ENCODE data around the gene AMY2B. TPM values are rescaled to one million over a fixed set of nuclear protein-coding genes. Genes with fewer than 3 reads are reported as not detected.
"Not testable (repeated sequence)": the region's sequence is repeated elsewhere in the genome, so short reads cannot be mapped to it uniquely, and the experiment has no call there.

AMY2B gene
- total and polyA plus RNA-seq, 12 donors, result 6.1 to 118 (median 15.3) TPM

- no peak overlapping the region for H3K27ac ChIP-seq
- no peak for DNase-seq
- no peak for TF ChIP-seq POLR2A (IDR thresholded peaks at IDR 0.05)
- TF ChIP-seq, protein P1, sequence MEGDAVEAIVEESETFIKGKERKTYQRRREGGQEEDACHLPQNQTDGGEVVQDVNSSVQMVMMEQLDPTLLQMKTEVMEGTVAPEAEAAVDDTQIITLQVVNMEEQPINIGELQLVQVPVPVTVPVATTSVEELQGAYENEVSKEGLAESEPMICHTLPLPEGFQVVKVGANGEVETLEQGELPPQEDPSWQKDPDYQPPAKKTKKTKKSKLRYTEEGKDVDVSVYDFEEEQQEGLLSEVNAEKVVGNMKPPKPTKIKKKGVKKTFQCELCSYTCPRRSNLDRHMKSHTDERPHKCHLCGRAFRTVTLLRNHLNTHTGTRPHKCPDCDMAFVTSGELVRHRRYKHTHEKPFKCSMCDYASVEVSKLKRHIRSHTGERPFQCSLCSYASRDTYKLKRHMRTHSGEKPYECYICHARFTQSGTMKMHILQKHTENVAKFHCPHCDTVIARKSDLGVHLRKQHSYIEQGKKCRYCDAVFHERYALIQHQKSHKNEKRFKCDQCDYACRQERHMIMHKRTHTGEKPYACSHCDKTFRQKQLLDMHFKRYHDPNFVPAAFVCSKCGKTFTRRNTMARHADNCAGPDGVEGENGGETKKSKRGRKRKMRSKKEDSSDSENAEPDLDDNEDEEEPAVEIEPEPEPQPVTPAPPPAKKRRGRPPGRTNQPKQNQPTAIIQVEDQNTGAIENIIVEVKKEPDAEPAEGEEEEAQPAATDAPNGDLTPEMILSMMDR (IDR thresholded peaks at IDR 0.05), result no peak
- H3K4me3 ChIP-seq, result no peak overlapping the region
- intact Hi-C loops (cut with DNase I), result no loop called here
- H3K9me3 ChIP-seq (replicated peaks in 1 of 3), result no peaks in the 10 kb centered on the region
- H3K36me3 ChIP-seq (replicated peaks in 1 of 2), result no peaks in the 10 kb centered on the region
- no peaks in the 10 kb centered on the region for H3K4me1 ChIP-seq (replicated peaks in 1 of 2)
- WGBS, 4 donors, result 76 to 88% (median 82%) methylated on average over 3 of the region's 3 CpGs
- H3K27me3 ChIP-seq, result no peaks in the 10 kb centered on the region
Observed at GRCh38 chr1:103583887-103584286, 12.5 kb downstream of the AMY2B start.

DNA sequence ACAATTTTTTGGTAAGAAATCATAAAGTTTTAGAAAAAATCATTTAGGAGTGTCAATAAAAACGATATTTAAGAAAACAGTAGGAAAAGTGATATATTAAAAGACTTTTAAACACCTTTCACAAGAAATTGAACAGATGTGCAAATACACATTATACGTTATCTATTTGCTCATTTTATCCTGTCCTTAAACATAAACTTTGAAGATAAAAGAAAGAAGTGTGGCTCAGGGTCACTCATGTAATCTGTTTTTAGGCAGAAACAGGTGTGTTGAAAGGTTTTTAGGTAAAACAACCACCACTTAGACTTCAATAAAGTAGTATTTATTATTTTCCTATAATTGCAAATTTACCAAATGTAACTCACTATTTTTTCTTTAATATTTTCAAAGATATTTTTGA lies 13.1 kb downstream of the AMY2B start:
- intact Hi-C loops (cut with DNase I), result no loop called here
- Histone ChIP-seq H3K4me3 (no peak overlapping the region), H3K9me3 (replicated peaks in 1 of 3) (no peaks in the 10 kb centered on the region), H3K4me1 (replicated peaks in 1 of 2) (no peaks in the 10 kb centered on the region), H3K27ac (no peak overlapping the region), H3K27me3 (no peaks in the 10 kb centered on the region), H3K36me3 (replicated peaks in 1 of 2) (no peaks in the 10 kb centered on the region)
- no peak for TF ChIP-seq POLR2A (IDR thresholded peaks at IDR 0.05)
- TF ChIP-seq, protein P1 (IDR thresholded peaks at IDR 0.05), result no peak
- DNase-seq, result no peak
- WGBS, 4 donors, result 66 to 80% (median 71%) methylated on average over 2 of the region's 2 CpGs

DNA sequence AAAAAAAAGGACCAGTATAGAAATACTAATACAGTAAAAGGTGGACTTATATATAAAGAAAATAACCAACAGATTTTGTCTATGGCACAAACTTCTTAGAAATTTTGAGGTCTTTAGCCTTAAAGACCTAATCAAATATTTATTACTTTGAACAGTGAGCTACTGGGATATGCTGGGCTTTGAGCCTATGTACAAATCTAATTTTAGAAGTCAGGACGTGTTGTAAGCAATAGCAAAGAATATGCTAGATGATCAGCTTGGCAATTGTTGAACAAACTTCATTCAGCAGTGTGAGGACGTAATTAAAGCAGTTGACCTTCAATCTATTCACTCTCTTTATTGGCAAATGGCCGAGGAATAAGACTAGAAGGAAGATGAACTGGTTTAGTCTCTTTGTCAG lies 31.4 kb downstream of the AMY2B start:
- DNase-seq; intact Hi-C loops (cut with DNase I); H3K27ac ChIP-seq; H3K27me3 ChIP-seq; H3K9me3 ChIP-seq (replicated peaks in 1 of 3); H3K4me3 ChIP-seq; H3K36me3 ChIP-seq (replicated peaks in 1 of 2); H3K4me1 ChIP-seq (replicated peaks in 1 of 2): not testable (repeated sequence)
- WGBS, 4 donors, result no CpG with 5 or more reads among the region's 3 CpGs

GRCh38 chr1:103616362-103616761 lies 45.0 kb downstream of the AMY2B start:
- TF ChIP-seq, protein P1 (IDR thresholded peaks at IDR 0.05), result no peak
- no peak for TF ChIP-seq POLR2A (IDR thresholded peaks at IDR 0.05)
- Histone ChIP-seq H3K27me3 (no peaks in the 10 kb centered on the region), H3K36me3 (replicated peaks in 1 of 2) (no peaks in the 10 kb centered on the region), H3K4me3 (no peak overlapping the region), H3K27ac (no peak overlapping the region), H3K9me3 (replicated peaks in 1 of 3) (no peaks in the 10 kb centered on the region), H3K4me1 (replicated peaks in 1 of 2) (no peaks in the 10 kb centered on the region)
- 90 to 93% (median 90%) methylated on average over 2 of the region's 2 CpGs for WGBS, 4 donors
- DNase-seq, result no peak
- intact Hi-C loops (cut with DNase I), result no loop called here

DNA sequence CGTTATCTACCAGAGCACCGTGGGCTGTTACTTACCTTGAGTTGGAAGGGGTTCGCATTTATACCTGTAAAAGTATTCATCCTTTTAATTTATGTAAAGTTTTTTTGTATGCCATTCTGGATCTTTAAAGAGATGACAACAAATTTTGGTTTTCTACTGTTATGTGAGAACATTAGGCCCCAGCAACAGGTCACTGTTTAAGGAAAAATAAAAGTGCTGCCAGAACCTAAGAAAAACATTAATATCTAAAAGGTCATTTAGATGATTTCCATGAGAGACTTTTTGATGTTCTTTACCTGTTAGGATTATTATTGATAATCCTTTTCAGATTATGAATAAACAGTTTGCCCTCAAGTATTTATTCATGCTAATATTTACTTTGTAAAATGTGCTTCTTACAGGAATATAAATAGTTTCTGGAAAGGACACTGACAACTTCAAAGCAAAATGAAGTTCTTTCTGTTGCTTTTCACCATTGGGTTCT lies 45.6 kb downstream of the AMY2B start, which contains the start of gene AMY2A:
TSS of gene AMY2A (plus strand) at position 434 of the 484 bp plus-strand sequence. CDS start at position 448, 14 bp downstream.
- H3K4me1 ChIP-seq (replicated peaks in 1 of 2); H3K9me3 ChIP-seq (replicated peaks in 1 of 3); DNase-seq; intact Hi-C loops (cut with DNase I); H3K27me3 ChIP-seq; H3K36me3 ChIP-seq (replicated peaks in 1 of 2); H3K4me3 ChIP-seq; H3K27ac ChIP-seq: not testable (repeated sequence)
- WGBS, 4 donors, result 80 to 89% (median 84%) methylated on average over 3 of the region's 3 CpGs

DNA sequence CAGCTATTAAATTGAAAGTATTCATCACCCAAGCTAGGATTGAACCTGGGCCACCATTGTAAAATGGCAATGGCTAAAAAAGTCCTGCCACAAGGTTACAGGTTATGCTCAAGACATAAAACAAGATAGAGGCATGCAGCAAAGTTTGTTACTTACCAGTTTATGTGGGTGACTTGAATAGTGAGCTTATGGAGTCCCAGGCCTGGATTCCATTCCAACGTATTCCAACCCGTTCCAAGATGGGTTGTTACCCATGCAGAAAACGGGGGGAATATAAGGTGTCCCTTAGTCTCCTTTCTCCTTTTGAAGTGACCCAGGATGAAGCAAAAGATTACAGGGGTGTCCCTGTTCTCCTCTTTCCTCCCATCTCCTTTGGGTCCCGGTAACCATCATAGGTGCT lies 56.0 kb downstream of the AMY2B start:
- H3K4me1 ChIP-seq (replicated peaks in 1 of 2); DNase-seq; H3K4me3 ChIP-seq; H3K9me3 ChIP-seq (replicated peaks in 1 of 3); intact Hi-C loops (cut with DNase I); H3K27ac ChIP-seq; H3K36me3 ChIP-seq (replicated peaks in 1 of 2); H3K27me3 ChIP-seq: not testable (repeated sequence)
- 70 to 83% (median 76%) methylated on average over 3 of the region's 4 CpGs for WGBS, 4 donors
